ENCODE data around the gene PIAS4. TPM values are rescaled to one million over a fixed set of nuclear protein-coding genes. Genes with fewer than 3 reads are reported as not detected.

The PIAS4 gene
- total and polyA plus RNA-seq, 2 of the 13 experiments (the other 11 are each of a cell fraction or from before 2014, with no cell fraction given) = 9.0 to 20.1 TPM

DNA sequence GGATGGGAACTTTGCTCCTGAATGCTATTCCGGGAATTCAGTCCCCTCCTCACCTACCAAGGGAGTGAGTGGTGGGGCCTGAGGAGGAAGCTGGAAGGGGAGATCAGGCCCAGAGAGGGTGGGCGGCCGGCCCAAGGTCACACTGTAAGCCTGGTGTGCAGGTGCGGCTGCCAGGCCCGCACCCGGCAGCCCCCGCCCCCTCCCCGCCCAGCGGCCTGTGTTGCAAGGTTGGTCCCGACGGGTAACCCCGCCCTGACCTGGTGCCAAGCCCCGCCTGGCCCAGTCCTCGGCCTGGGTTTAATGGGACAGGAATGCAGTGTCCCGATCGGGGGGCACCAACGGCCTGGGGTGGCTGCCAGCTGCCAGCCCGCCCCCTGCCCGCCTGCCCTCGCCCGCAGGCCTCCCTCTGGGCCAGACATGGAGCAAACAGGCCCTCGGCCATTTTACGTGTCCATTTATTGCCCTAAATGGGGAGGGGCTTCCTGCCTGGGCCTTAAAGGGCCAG is 53.7 kb downstream of the PIAS4 start:
- peak overlapping the region; percentile 94 for H3K27ac ChIP-seq (ENCODE audit: extremely low read length, insufficient read depth, low read length)
- no peaks in the 10 kb centered on the region for H3K27me3 ChIP-seq (ENCODE audit: control insufficient read depth in 1 of 2, insufficient read depth in 2 of 2, low read length in 2 of 2)
- peaks cover 57% of the 10 kb centered on the region for H4K20me1 ChIP-seq (ENCODE audit: insufficient read depth, low read length)
- no TSS peak for BruUV-seq (replicated peaks)
- no peaks in the 10 kb centered on the region for H3K9me3 ChIP-seq (ENCODE audit: low read length)
- ChIA-PET POLR2A (interaction anchor here (1.3 kb wide), 1 partner anchor 9 kb away, joined by 8 read pairs; no protein-coding TSS in a partner anchor), CTCF (ENCODE audit: low intra/inter-chr PET ratio, low total read pairs) (no interaction called here)
- ATAC-seq (peak; percentile 20), DNase-seq (ENCODE audit: low spot score) (peak; percentile 65), FAIRE-seq (peak; percentile 40)
- peaks cover 68% of the 10 kb centered on the region for H3K4me1 ChIP-seq (ENCODE audit: insufficient read depth, low read length)
- H2AFZ ChIP-seq (ENCODE audit: low read length) = no peak overlapping the region
- peak overlapping the region; percentile 47 to 69 (median 52); a peak in 5 of 6 replicates for H3K4me3 ChIP-seq (replicated peaks in 1 of 3; ENCODE audit: insufficient read depth in 1 of 3, low read depth in 2 of 3, low read length in 3 of 3)
- WGBS (ENCODE audit: low lambda C conversion rate) = 7% methylated on average over 10 of the region's 23 CpGs
- intact Hi-C loops (cut with micrococcal nuclease; ENCODE audit: unreplicated experiment) = no loop called here
- H3K4me2 ChIP-seq (ENCODE audit: low read depth, low read length) = peak overlapping the region; percentile 85
- in situ Hi-C loops (cut with HindIII; ENCODE audit: extremely low pct_ligation_motif_present, low pct_unique_long_range_greater_than_20kb) = no loop called here
- H3K79me2 ChIP-seq (ENCODE audit: insufficient read depth, low read length) = peaks cover 76% of the 10 kb centered on the region
- peaks cover 5 to 18% of the 10 kb centered on the region in 2 experiments for H3K36me3 ChIP-seq (replicated peaks in 1 of 2; ENCODE audit: control insufficient read depth in 1 of 2, insufficient read depth in 2 of 2, low read length in 2 of 2)
- H3K9ac ChIP-seq (ENCODE audit: insufficient read depth, low read depth, low read length) = peak overlapping the region; percentile 52
- TF ChIP-seq ZMYM3 (CRISPR knock-in tag; IDR thresholded peaks at IDR 0.05) (peak; percentile 87), ZNF660 (CRISPR knock-in tag; IDR thresholded peaks at IDR 0.05; ENCODE audit: borderline replicate concordance, low read depth) (no peak), NFYB (CRISPR knock-in tag; IDR thresholded peaks at IDR 0.05) (0 out of 2 replicates have a peak, but pooled peaks have one; percentile 12), ZNF441 (CRISPR knock-in tag; IDR thresholded peaks at IDR 0.05; ENCODE audit: borderline replicate concordance) (no peak), ZNF367 (CRISPR knock-in tag; IDR thresholded peaks at IDR 0.05; ENCODE audit: borderline replicate concordance) (no peak), NR2C2 (CRISPR knock-in tag; IDR thresholded peaks at IDR 0.05; ENCODE audit: borderline replicate concordance) (0 out of 2 replicates have a peak, but pooled peaks have one; percentile 13), ZNF296 (CRISPR knock-in tag; conservative IDR thresholded peaks at IDR 0.05) (no peak), HNRNPLL (IDR thresholded peaks at IDR 0.05; ENCODE audit: low read depth, low read length, poor library complexity, severe bottlenecking) (peak; percentile 7)
- TF ChIP-seq, protein P1, sequence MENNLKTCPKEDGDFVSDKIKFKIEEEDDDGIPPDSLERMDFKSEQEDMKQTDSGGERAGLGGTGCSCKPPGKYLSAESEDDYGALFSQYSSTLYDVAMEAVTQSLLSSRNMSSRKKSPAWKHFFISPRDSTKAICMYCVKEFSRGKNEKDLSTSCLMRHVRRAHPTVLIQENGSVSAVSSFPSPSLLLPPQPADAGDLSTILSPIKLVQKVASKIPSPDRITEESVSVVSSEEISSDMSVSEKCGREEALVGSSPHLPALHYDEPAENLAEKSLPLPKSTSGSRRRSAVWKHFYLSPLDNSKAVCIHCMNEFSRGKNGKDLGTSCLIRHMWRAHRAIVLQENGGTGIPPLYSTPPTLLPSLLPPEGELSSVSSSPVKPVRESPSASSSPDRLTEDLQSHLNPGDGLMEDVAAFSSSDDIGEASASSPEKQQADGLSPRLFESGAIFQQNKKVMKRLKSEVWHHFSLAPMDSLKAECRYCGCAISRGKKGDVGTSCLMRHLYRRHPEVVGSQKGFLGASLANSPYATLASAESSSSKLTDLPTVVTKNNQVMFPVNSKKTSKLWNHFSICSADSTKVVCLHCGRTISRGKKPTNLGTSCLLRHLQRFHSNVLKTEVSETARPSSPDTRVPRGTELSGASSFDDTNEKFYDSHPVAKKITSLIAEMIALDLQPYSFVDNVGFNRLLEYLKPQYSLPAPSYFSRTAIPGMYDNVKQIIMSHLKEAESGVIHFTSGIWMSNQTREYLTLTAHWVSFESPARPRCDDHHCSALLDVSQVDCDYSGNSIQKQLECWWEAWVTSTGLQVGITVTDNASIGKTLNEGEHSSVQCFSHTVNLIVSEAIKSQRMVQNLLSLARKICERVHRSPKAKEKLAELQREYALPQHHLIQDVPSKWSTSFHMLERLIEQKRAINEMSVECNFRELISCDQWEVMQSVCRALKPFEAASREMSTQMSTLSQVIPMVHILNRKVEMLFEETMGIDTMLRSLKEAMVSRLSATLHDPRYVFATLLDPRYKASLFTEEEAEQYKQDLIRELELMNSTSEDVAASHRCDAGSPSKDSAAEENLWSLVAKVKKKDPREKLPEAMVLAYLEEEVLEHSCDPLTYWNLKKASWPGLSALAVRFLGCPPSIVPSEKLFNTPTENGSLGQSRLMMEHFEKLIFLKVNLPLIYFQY (CRISPR knock-in tag; IDR thresholded peaks at IDR 0.05; ENCODE audit: borderline replicate concordance) = peak; percentile 93
- TF ChIP-seq, protein P2, sequence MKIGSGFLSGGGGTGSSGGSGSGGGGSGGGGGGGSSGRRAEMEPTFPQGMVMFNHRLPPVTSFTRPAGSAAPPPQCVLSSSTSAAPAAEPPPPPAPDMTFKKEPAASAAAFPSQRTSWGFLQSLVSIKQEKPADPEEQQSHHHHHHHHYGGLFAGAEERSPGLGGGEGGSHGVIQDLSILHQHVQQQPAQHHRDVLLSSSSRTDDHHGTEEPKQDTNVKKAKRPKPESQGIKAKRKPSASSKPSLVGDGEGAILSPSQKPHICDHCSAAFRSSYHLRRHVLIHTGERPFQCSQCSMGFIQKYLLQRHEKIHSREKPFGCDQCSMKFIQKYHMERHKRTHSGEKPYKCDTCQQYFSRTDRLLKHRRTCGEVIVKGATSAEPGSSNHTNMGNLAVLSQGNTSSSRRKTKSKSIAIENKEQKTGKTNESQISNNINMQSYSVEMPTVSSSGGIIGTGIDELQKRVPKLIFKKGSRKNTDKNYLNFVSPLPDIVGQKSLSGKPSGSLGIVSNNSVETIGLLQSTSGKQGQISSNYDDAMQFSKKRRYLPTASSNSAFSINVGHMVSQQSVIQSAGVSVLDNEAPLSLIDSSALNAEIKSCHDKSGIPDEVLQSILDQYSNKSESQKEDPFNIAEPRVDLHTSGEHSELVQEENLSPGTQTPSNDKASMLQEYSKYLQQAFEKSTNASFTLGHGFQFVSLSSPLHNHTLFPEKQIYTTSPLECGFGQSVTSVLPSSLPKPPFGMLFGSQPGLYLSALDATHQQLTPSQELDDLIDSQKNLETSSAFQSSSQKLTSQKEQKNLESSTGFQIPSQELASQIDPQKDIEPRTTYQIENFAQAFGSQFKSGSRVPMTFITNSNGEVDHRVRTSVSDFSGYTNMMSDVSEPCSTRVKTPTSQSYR (CRISPR knock-in tag; IDR thresholded peaks at IDR 0.05; ENCODE audit: borderline replicate concordance) = peak; percentile 30; the same call in 1 of the 2 replicates
- TF ChIP-seq, protein P3, sequence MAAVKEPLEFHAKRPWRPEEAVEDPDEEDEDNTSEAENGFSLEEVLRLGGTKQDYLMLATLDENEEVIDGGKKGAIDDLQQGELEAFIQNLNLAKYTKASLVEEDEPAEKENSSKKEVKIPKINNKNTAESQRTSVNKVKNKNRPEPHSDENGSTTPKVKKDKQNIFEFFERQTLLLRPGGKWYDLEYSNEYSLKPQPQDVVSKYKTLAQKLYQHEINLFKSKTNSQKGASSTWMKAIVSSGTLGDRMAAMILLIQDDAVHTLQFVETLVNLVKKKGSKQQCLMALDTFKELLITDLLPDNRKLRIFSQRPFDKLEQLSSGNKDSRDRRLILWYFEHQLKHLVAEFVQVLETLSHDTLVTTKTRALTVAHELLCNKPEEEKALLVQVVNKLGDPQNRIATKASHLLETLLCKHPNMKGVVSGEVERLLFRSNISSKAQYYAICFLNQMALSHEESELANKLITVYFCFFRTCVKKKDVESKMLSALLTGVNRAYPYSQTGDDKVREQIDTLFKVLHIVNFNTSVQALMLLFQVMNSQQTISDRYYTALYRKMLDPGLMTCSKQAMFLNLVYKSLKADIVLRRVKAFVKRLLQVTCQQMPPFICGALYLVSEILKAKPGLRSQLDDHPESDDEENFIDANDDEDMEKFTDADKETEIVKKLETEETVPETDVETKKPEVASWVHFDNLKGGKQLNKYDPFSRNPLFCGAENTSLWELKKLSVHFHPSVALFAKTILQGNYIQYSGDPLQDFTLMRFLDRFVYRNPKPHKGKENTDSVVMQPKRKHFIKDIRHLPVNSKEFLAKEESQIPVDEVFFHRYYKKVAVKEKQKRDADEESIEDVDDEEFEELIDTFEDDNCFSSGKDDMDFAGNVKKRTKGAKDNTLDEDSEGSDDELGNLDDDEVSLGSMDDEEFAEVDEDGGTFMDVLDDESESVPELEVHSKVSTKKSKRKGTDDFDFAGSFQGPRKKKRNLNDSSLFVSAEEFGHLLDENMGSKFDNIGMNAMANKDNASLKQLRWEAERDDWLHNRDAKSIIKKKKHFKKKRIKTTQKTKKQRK (IDR thresholded peaks at IDR 0.05; ENCODE audit: low read length) = no peak

Measured in HepG2 (cell line).